ENCODE data around the gene VIPR2.
"Not testable (repeated sequence)": the region's sequence is repeated elsewhere in the genome, so short reads cannot be mapped to it uniquely, and the experiment has no call there.

Gene VIPR2

DNA sequence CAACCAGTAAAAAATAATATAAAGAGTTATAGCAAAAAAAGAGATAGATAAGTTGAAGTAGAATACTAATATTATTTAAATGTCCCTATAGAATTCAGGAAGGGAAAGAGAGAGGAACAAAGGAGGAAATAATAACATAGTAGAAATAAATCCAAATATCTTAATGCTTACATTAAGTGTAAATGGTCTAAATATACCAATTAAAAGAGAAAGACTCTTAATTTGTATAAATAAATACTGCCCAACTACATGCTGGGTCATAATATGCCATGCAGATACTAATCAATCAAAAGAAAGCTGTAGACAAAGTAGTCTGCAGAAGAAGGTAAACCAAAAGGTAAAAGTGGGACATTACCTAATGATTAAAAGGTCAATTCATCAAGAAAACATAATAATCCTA, 43.3 kb upstream of the VIPR2 start:
- no peaks in the 10 kb centered on the region for H3K9me3 ChIP-seq
- no peaks in the 10 kb centered on the region for H3K27me3 ChIP-seq
- H3K4me1 ChIP-seq (ENCODE audit: control insufficient read depth in 1 of 2, insufficient read depth in 1 of 2, low read depth in 1 of 2, low read length in 1 of 2) = no peaks in the 10 kb centered on the region
- TF ChIP-seq, protein P1, sequence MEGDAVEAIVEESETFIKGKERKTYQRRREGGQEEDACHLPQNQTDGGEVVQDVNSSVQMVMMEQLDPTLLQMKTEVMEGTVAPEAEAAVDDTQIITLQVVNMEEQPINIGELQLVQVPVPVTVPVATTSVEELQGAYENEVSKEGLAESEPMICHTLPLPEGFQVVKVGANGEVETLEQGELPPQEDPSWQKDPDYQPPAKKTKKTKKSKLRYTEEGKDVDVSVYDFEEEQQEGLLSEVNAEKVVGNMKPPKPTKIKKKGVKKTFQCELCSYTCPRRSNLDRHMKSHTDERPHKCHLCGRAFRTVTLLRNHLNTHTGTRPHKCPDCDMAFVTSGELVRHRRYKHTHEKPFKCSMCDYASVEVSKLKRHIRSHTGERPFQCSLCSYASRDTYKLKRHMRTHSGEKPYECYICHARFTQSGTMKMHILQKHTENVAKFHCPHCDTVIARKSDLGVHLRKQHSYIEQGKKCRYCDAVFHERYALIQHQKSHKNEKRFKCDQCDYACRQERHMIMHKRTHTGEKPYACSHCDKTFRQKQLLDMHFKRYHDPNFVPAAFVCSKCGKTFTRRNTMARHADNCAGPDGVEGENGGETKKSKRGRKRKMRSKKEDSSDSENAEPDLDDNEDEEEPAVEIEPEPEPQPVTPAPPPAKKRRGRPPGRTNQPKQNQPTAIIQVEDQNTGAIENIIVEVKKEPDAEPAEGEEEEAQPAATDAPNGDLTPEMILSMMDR (IDR thresholded peaks at IDR 0.05) = no peak
- H3K27ac ChIP-seq = no peak overlapping the region
- no peak overlapping the region for H3K4me3 ChIP-seq (ENCODE audit: low read depth in 1 of 2, low read length in 1 of 2)
- no peaks in the 10 kb centered on the region for H3K36me3 ChIP-seq

DNA sequence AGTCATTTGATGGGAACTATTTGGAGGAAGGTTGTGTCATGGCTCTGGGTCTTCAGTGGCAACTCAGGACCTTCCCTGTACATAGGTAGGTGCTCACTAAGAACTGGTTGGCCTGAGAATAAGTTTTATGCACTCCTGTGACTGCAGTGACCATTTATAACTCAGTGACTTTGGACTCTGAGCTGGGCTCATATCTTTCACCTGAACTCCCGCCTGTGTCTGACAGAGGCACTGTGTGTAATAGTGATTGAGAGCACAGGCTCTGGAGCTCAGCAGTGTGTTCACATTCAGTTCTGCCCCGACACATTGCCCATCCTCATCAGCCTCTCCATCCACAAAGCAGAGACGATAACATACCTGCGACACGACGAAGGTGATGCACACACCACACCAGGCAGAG, 34.6 kb upstream of the VIPR2 start:
- H3K4me1 ChIP-seq (ENCODE audit: control insufficient read depth in 1 of 2, insufficient read depth in 1 of 2, low read depth in 1 of 2, low read length in 1 of 2) = no peaks in the 10 kb centered on the region
- no peaks in the 10 kb centered on the region for H3K9me3 ChIP-seq
- TF ChIP-seq, protein P1 (IDR thresholded peaks at IDR 0.05) = no peak
- no peak overlapping the region for H3K4me3 ChIP-seq (ENCODE audit: low read depth in 1 of 2, low read length in 1 of 2)
- H3K27ac ChIP-seq = no peak overlapping the region
- no peaks in the 10 kb centered on the region for H3K36me3 ChIP-seq
- H3K27me3 ChIP-seq = no peaks in the 10 kb centered on the region

DNA sequence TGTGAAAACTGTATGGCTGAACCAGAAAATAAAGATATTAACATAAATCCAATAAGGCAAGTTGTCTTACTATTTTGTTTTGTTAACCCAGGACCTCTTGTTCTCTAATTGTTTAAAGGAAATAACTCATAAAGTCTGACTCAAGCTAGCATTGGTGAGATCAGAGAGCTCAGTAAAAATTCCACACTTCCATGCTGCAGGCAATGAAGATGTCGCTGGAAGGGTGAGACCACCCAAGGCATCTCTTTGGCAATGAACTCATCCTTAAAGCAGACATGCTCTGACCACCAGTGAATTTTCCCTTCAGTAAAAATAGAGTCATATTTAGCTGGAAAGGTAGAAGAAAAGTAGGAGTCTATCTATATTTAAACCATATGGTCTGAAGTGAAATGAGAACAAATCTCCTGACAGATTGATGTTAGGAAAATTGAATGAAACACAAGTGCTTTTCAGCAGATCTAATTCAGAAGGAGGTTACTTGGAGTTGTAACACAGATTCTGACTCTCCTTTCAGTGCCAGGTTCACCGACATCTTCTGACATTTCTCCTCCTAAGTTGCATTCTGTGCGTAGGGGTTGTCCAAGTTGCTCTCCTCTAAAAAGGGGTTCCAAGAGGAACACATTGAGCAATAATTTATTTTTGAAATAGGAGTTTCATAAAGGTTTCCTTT, 32.8 kb upstream of the VIPR2 start:
- Histone ChIP-seq H3K4me3 (ENCODE audit: low read depth in 1 of 2, low read length in 1 of 2) (no peak overlapping the region), H3K27ac (no peak overlapping the region), H3K9me3 (peaks cover 3% of the 10 kb centered on the region), H3K27me3 (no peaks in the 10 kb centered on the region), H3K4me1 (ENCODE audit: control insufficient read depth in 1 of 2, insufficient read depth in 1 of 2, low read depth in 1 of 2, low read length in 1 of 2) (no peaks in the 10 kb centered on the region), H3K36me3 (no peaks in the 10 kb centered on the region)
- TF ChIP-seq, protein P1 (IDR thresholded peaks at IDR 0.05) = no peak

DNA sequence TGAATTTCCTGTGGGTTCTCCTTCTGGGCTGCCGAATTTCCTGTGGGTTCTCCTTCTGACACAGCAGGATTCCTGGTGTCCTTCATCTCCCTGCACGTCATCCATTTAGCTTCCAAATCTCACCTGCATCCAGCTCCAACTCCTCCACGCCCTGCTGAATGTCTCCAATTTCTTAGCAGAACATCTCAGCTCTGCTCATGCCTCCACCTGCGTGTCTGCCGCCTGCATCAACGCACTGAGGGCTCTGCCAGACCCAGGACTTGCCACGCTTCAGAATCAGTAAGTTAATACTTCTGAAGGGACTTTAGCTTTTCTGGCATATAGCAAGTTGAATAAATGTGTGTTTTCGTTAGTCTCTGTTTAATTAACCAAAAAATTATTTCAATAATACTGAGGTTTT, 31.1 kb upstream of the VIPR2 start:
- no peaks in the 10 kb centered on the region for H3K36me3 ChIP-seq
- H3K9me3 ChIP-seq = peaks cover 4% of the 10 kb centered on the region
- TF ChIP-seq, protein P1 (IDR thresholded peaks at IDR 0.05) = no peak
- no peak overlapping the region for H3K4me3 ChIP-seq (ENCODE audit: low read depth in 1 of 2, low read length in 1 of 2)
- no peaks in the 10 kb centered on the region for H3K4me1 ChIP-seq (ENCODE audit: control insufficient read depth in 1 of 2, insufficient read depth in 1 of 2, low read depth in 1 of 2, low read length in 1 of 2)
- H3K27me3 ChIP-seq = no peaks in the 10 kb centered on the region
- no peak overlapping the region for H3K27ac ChIP-seq

DNA sequence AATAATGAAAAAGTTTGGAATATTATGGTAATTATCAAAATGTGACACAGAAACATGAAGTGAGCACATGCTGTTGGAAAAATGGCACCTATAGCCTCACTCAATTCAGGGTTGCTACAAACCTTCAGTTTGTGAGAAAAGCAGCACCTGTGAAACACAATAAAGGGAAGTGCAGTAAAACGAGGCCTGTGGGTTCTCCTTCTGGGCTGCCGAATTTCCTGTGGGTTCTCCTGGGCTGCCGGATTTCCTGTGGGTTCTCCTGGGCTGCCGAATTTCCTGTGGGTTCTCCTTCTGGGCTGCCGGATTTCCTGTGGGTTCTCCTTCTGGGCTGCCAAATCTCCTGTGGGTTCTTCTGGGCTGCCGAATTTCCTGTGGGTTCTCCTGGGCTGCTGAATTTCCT, 30.4 kb upstream of the VIPR2 start:
- not testable (repeated sequence) for H3K27ac ChIP-seq; H3K9me3 ChIP-seq; H3K4me3 ChIP-seq (ENCODE audit: low read depth in 1 of 2, low read length in 1 of 2); H3K36me3 ChIP-seq; H3K4me1 ChIP-seq (ENCODE audit: control insufficient read depth in 1 of 2, insufficient read depth in 1 of 2, low read depth in 1 of 2, low read length in 1 of 2); H3K27me3 ChIP-seq

DNA sequence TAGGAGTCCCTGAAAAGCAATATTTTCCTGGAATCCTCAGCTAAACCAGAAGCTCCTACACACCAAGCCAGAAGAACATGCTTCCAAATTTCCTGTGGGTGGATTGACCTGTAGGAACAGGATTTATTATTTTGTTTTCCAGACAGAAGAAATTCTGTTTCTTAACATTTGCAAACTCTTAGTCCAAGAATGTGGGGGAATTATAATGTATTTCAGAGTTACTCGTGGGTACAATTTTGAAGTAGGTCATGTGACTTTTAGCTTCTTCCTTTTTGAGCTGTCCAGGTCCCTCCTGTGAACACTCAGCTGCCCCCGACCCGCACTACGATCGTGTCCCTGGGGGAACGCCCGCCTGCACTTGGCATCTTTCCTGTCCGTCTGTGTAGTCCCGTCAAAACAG, 27.7 kb upstream of the VIPR2 start:
- Histone ChIP-seq H3K27ac (no peak overlapping the region), H3K4me3 (ENCODE audit: low read depth in 1 of 2, low read length in 1 of 2) (no peak overlapping the region), H3K27me3 (no peaks in the 10 kb centered on the region), H3K36me3 (no peaks in the 10 kb centered on the region), H3K9me3 (peaks cover 4% of the 10 kb centered on the region), H3K4me1 (ENCODE audit: control insufficient read depth in 1 of 2, insufficient read depth in 1 of 2, low read depth in 1 of 2, low read length in 1 of 2) (no peaks in the 10 kb centered on the region)
- TF ChIP-seq, protein P1 (IDR thresholded peaks at IDR 0.05) = no peak

Measured in neutrophil (primary cell).